ENCODE data around the gene DRAXIN.

Gene DRAXIN

GRCh38 chr1:11658542-11658941, 33.0 kb upstream of the DRAXIN start:
- DNase-seq = no peak

- DNase-seq = no peak
Measured at GRCh38 chr1:11659748-11660147, 31.8 kb upstream of the DRAXIN start.

GRCh38 chr1:11661103-11661502, 30.4 kb upstream of the DRAXIN start:
- no peak for DNase-seq

- no peak for DNase-seq
Measured at GRCh38 chr1:11664336-11665065, 27.0 kb upstream of the DRAXIN start.

- no peak for DNase-seq
Measured at GRCh38 chr1:11668516-11668915, 23.0 kb upstream of the DRAXIN start.

- DNase-seq = no peak
Measured at GRCh38 chr1:11670747-11671146, 20.8 kb upstream of the DRAXIN start.

- DNase-seq = no peak
Measured at GRCh38 chr1:11671205-11671543, 20.3 kb upstream of the DRAXIN start.

GRCh38 chr1:11671544-11672286, 19.8 kb upstream of the DRAXIN start:
- no peak for DNase-seq

GRCh38 chr1:11673089-11673769, 18.3 kb upstream of the DRAXIN start:
- no peak for DNase-seq

GRCh38 chr1:11674488-11674887, 17.0 kb upstream of the DRAXIN start:
- no peak for DNase-seq

- no peak for DNase-seq
Measured at GRCh38 chr1:11675325-11675724, 16.2 kb upstream of the DRAXIN start.

- no peak for DNase-seq
Measured at GRCh38 chr1:11676386-11677103, 15.0 kb upstream of the DRAXIN start.

GRCh38 chr1:11678442-11678841, 13.1 kb upstream of the DRAXIN start:
- no peak for DNase-seq

GRCh38 chr1:11680270-11681070, 11.0 kb upstream of the DRAXIN start:
- no peak for DNase-seq

- DNase-seq = no peak
Measured at GRCh38 chr1:11681071-11681771, 10.3 kb upstream of the DRAXIN start, which contains the start of gene MAD2L2. Gene MAD2L2 (minus strand): TSS chr1:11681148. CDS start chr1:11680601, 547 bp downstream.

GRCh38 chr1:11682287-11682771, 9.2 kb upstream of the DRAXIN start:
- no peak for DNase-seq

GRCh38 chr1:11682799-11683198, 8.7 kb upstream of the DRAXIN start:
- no peak for DNase-seq

GRCh38 chr1:11684070-11684469, 7.4 kb upstream of the DRAXIN start:
- DNase-seq = no peak

- DNase-seq = no peak
Measured at GRCh38 chr1:11685210-11685752, 6.2 kb upstream of the DRAXIN start.

- no peak for DNase-seq
Measured at GRCh38 chr1:11688506-11688905, 3.0 kb upstream of the DRAXIN start.

Measured in cortex of kidney (tissue), 1 donor.